GM21723 (cell line): ENCODE measurements around the gene LRRK1.

Experiments
- ATAC-seq: cut with Tn5 transposase; IDR thresholded peaks from one replicate; pipeline ENCODE4 v1.9.1; 2021; ENCODE audit warnings: mild to moderate bottlenecking, moderate library complexity; ENCODE audit not compliant: unreplicated experiment

LRRK1 gene

GRCh38 chr15:100909989-100910955, 8.9 kb upstream of the LRRK1 start:
- ATAC-seq, result no peak

GRCh38 chr15:100911086-100911485, 8.1 kb upstream of the LRRK1 start:
- no peak for ATAC-seq

GRCh38 chr15:100913961-100914360, 5.2 kb upstream of the LRRK1 start:
- no peak for ATAC-seq

- no peak for ATAC-seq
Observed at GRCh38 chr15:100914876-100915275, 4.3 kb upstream of the LRRK1 start.

GRCh38 chr15:100918034-100918689, 995 bp upstream of the LRRK1 start:
- ATAC-seq, result peak; percentile 50

- ATAC-seq, result peak; percentile 15
Observed at GRCh38 chr15:100919481-100920405, 586 bp downstream of the LRRK1 start.

GRCh38 chr15:100920516-100921135, 1.5 kb downstream of the LRRK1 start:
- peak; percentile 22 for ATAC-seq

- no peak for ATAC-seq
Observed at GRCh38 chr15:100922192-100923040, 3.3 kb downstream of the LRRK1 start.

GRCh38 chr15:100923076-100923475, 3.9 kb downstream of the LRRK1 start:
- no peak for ATAC-seq

- no peak for ATAC-seq
Observed at GRCh38 chr15:100923902-100924301, 4.7 kb downstream of the LRRK1 start.

GRCh38 chr15:100924436-100924835, 5.3 kb downstream of the LRRK1 start:
- no peak for ATAC-seq

- no peak for ATAC-seq
Observed at GRCh38 chr15:100925480-100925879, 6.3 kb downstream of the LRRK1 start.

GRCh38 chr15:100926258-100926657, 7.1 kb downstream of the LRRK1 start:
- ATAC-seq, result no peak

- ATAC-seq, result no peak
Observed at GRCh38 chr15:100926971-100927756, 8.0 kb downstream of the LRRK1 start.

- no peak for ATAC-seq
Observed at GRCh38 chr15:100928632-100929280, 9.6 kb downstream of the LRRK1 start.

- peak; percentile 36 for ATAC-seq
Observed at GRCh38 chr15:100929641-100930042, 10.5 kb downstream of the LRRK1 start.

GRCh38 chr15:100930306-100930848, 11.2 kb downstream of the LRRK1 start:
- ATAC-seq, result no peak
